Ecto neural progenitor cell (in vitro differentiated cells): Measurements from ENCODE around the gene FHIT.
A peak's percentile ranks its signal among the peaks of the same experiment; 100 is the strongest.

Experiments used
- DNase-seq: peaks from one replicate; pipeline ENCODE4 v3.0.0-alpha.2; 2018; ENCODE audit warnings: low spot score

FHIT gene

GRCh38 chr3:60760145-60760544 lies 491.1 kb downstream of the FHIT start:
- no peak for DNase-seq

GRCh38 chr3:60759439-60759838 lies 491.8 kb downstream of the FHIT start:
- no peak for DNase-seq

- DNase-seq: no peak
Observed at GRCh38 chr3:60758831-60759230, 492.4 kb downstream of the FHIT start.

GRCh38 chr3:60758171-60758570 lies 493.1 kb downstream of the FHIT start:
- no peak for DNase-seq

GRCh38 chr3:60757724-60758123 lies 493.5 kb downstream of the FHIT start:
- DNase-seq: no peak

- no peak for DNase-seq
Observed at GRCh38 chr3:60756241-60757030, 494.8 kb downstream of the FHIT start.

GRCh38 chr3:60755094-60755493 lies 496.2 kb downstream of the FHIT start:
- peak; percentile 60 for DNase-seq

GRCh38 chr3:60754617-60755016 lies 496.6 kb downstream of the FHIT start:
- no peak for DNase-seq

GRCh38 chr3:60752809-60753208 lies 498.4 kb downstream of the FHIT start:
- no peak for DNase-seq

GRCh38 chr3:60746695-60747416 lies 504.4 kb downstream of the FHIT start:
- no peak for DNase-seq

- DNase-seq: no peak
Observed at GRCh38 chr3:60746043-60746638, 505.1 kb downstream of the FHIT start.

GRCh38 chr3:60743631-60744164 lies 507.6 kb downstream of the FHIT start:
- DNase-seq: peak; percentile 82

- DNase-seq: peak; percentile 61
Observed at GRCh38 chr3:60742606-60743145, 508.6 kb downstream of the FHIT start.

- no peak for DNase-seq
Observed at GRCh38 chr3:60737633-60738399, 513.4 kb downstream of the FHIT start.

- no peak for DNase-seq
Observed at GRCh38 chr3:60730371-60730770, 520.9 kb downstream of the FHIT start.

- no peak for DNase-seq
Observed at GRCh38 chr3:60729056-60729455, 522.2 kb downstream of the FHIT start.

GRCh38 chr3:60728006-60728405 lies 523.2 kb downstream of the FHIT start:
- DNase-seq: no peak

GRCh38 chr3:60720736-60721135 lies 530.5 kb downstream of the FHIT start:
- no peak for DNase-seq

- no peak for DNase-seq
Observed at GRCh38 chr3:60716573-60716972, 534.7 kb downstream of the FHIT start.

GRCh38 chr3:60708191-60708975 lies 542.9 kb downstream of the FHIT start:
- no peak for DNase-seq

- no peak for DNase-seq
Observed at GRCh38 chr3:60707452-60708020, 543.7 kb downstream of the FHIT start.
